Ishikawa (cell line): ENCODE results near the gene HS6ST1.
A peak's percentile ranks its signal among the peaks of the same experiment; 100 is the strongest.

Experiments
- CEBPB ChIP-seq: IDR thresholded peaks from 2 replicates; pipeline ENCODE4 v1.6.1; 2012
- CREB1 ChIP-seq: IDR thresholded peaks from 2 replicates; pipeline ENCODE4 v1.6.1; 2012; ENCODE audit warnings: low read depth
- EGR1 ChIP-seq: IDR thresholded peaks from 2 replicates; pipeline ENCODE4 v1.6.1; 2012
- EP300 ChIP-seq: IDR thresholded peaks from 2 replicates; pipeline ENCODE4 v1.6.1; 2012; ENCODE audit warnings: borderline replicate concordance
- FOXM1 ChIP-seq: IDR thresholded peaks from 2 replicates; pipeline ENCODE4 v1.6.1; 2012; ENCODE audit warnings: low read depth, borderline replicate concordance
- MAX ChIP-seq: IDR thresholded peaks from 2 replicates; pipeline ENCODE4 v1.6.1; 2012
- NFIC ChIP-seq: IDR thresholded peaks from 2 replicates; pipeline ENCODE4 v1.6.1; 2012
- RAD21 ChIP-seq: IDR thresholded peaks from 2 replicates; pipeline ENCODE4 v1.6.1; 2012; ENCODE audit warnings: low read depth
- TAF1 ChIP-seq: IDR thresholded peaks from 2 replicates; pipeline ENCODE4 v1.6.1; 2012; ENCODE audit warnings: low read depth, mild to moderate bottlenecking
- TCF12 ChIP-seq: IDR thresholded peaks from 2 replicates; pipeline ENCODE4 v1.6.1; 2012; ENCODE audit warnings: low read depth
- TEAD4 ChIP-seq: IDR thresholded peaks from 2 replicates; pipeline ENCODE4 v1.6.1; 2012
- USF1 ChIP-seq: IDR thresholded peaks from 2 replicates; pipeline ENCODE4 v1.6.1; 2012
- YY1 ChIP-seq: IDR thresholded peaks from 2 replicates; pipeline ENCODE4 v1.6.1; 2012; ENCODE audit warnings: low read depth
- ZBTB7A ChIP-seq: IDR thresholded peaks from 2 replicates; pipeline ENCODE4 v1.6.1; 2012; ENCODE audit warnings: low read depth
- TF ChIP-seq, protein P1 (sequence below): IDR thresholded peaks from 2 replicates; pipeline ENCODE4 v1.6.1; 2012; ENCODE audit warnings: low read depth, mild to moderate bottlenecking

HS6ST1 gene

DNA sequence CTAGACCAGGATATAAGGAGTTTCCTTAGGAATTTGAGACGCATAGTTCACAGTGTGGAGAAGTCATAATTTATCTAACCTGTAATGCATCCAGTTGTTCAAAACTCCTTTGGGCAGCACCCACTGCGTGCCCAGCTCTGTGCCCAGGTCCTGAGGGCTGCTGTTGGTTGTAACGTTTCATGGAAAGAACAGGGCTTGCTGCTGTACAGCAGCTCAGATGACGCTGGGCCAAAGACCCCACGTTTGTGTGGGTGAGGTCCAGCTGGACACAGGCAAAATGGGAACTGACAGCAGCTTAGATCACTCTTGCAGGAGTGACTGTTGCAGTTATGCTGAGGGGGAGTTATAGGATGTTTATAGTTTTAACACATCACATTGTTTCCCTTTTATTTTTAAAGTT lies 30.0 kb upstream of the HS6ST1 start:
- TF ChIP-seq, protein P1, sequence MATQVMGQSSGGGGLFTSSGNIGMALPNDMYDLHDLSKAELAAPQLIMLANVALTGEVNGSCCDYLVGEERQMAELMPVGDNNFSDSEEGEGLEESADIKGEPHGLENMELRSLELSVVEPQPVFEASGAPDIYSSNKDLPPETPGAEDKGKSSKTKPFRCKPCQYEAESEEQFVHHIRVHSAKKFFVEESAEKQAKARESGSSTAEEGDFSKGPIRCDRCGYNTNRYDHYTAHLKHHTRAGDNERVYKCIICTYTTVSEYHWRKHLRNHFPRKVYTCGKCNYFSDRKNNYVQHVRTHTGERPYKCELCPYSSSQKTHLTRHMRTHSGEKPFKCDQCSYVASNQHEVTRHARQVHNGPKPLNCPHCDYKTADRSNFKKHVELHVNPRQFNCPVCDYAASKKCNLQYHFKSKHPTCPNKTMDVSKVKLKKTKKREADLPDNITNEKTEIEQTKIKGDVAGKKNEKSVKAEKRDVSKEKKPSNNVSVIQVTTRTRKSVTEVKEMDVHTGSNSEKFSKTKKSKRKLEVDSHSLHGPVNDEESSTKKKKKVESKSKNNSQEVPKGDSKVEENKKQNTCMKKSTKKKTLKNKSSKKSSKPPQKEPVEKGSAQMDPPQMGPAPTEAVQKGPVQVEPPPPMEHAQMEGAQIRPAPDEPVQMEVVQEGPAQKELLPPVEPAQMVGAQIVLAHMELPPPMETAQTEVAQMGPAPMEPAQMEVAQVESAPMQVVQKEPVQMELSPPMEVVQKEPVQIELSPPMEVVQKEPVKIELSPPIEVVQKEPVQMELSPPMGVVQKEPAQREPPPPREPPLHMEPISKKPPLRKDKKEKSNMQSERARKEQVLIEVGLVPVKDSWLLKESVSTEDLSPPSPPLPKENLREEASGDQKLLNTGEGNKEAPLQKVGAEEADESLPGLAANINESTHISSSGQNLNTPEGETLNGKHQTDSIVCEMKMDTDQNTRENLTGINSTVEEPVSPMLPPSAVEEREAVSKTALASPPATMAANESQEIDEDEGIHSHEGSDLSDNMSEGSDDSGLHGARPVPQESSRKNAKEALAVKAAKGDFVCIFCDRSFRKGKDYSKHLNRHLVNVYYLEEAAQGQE, result no peak
- no peak for TF ChIP-seq CREB1
- TF ChIP-seq TAF1, result no peak
- TF ChIP-seq FOXM1, result no peak

- peak; percentile 100 for TF ChIP-seq TCF12
- peak; percentile 45 for TF ChIP-seq YY1
- peak; percentile 100 for TF ChIP-seq NFIC
- TF ChIP-seq USF1, result no peak; the same call in 1 of the 2 replicates
- TF ChIP-seq, protein P1, result no peak
- TF ChIP-seq CEBPB, result peak; percentile 4; the same call in 1 of the 2 replicates
- TF ChIP-seq FOXM1, result peak; percentile 99
- peak; percentile 55; the same call in 1 of the 2 replicates for TF ChIP-seq ZBTB7A
- TF ChIP-seq RAD21, result peak; percentile 35
- peak; percentile 64; the same call in 1 of the 2 replicates for TF ChIP-seq MAX
- TF ChIP-seq EP300, result peak; percentile 100
- TF ChIP-seq TAF1, result peak; percentile 56; the same call in 1 of the 2 replicates
- no peak for TF ChIP-seq EGR1
- TF ChIP-seq CREB1, result no peak
- TF ChIP-seq TEAD4, result peak; percentile 99
Measured at GRCh38 chr2:128347701-128348539, 29.3 kb upstream of the HS6ST1 start.

- TF ChIP-seq EP300, result no peak
- TF ChIP-seq YY1, result no peak
- TF ChIP-seq, protein P1, result no peak
- TF ChIP-seq FOXM1, result no peak
Measured at GRCh38 chr2:128347171-128347558, 28.5 kb upstream of the HS6ST1 start.

DNA sequence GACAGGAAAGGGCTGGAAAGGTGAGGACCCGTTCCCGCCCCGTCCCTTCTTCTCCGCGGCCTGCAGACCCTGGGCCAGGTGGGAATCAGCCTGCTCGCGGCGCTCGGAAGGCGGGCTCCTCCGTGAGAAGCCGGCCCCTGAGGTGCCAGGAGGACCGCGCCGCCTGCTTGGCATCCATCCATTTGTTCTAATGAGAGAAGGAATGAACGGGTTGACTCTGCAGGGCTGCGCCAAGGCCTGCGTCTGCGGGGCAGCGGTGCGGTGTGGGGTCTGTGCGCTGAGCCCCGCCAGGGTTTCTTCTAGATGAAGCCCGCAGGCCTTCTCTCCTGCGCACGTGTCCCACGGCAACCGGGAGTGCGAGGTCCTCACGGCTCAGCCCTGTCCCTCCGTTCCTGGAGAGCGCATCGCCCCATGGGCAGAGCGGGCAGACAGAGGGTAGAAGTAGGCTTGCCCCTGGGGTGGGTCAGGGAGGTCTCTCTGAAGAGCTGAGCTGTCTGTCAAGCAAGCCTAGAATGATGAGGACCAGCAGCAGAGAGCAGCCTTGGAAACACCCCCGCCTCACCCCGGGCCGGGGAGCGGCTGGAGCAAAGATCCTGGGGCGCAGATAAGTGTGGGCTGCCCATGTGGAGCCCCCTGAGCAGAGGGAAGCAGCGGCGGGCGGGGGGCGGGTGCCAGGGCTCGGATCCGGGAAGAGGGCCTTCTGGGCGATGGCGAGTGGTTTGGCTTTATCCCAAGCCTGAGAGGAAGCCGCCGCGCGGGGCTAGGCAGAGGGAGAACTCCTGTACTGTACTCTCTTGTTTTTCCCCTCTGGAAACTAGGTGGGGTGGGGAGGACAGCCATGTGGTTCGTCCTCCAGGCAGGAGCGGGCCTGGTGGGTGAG lies 27.9 kb upstream of the HS6ST1 start:
- TF ChIP-seq ZBTB7A, result 0 out of 2 replicates have a peak, but pooled peaks have one; percentile 26
- no peak for TF ChIP-seq MAX
